ENCODE measurements around the gene PCDHGB6.
A peak's percentile ranks its signal among the peaks of the same experiment; 100 is the strongest.
"Not testable (repeated sequence)": the region's sequence is repeated elsewhere in the genome, so short reads cannot be mapped to it uniquely, and the experiment has no call there.

The PCDHGB6 gene

DNA sequence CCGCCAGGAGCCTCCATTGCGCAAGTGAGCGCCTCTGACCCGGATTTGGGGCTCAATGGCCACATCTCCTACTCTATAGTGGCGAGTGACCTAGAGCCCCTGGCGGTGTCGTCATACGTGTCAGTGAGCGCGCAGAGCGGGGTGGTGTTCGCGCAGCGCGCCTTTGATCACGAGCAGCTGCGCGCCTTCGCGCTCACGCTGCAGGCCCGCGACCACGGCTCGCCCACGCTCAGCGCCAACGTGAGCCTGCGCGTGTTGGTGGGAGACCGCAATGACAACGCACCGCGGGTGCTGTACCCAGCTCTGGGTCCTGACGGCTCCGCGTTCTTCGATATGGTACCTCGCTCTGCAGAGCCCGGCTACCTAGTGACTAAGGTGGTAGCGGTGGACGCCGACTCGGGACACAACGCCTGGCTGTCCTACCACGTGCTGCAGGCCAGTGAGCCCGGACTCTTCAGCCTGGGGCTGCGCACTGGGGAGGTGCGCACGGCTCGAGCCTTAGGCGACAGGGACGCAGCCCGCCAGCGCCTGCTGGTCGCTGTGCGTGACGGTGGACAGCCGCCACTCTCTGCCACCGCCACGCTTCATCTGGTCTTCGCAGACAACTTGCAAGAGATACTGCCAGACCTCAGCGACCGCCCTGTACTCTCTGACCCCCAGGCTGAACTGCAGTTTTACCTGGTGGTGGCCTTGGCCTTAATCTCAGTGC is 1.9 kb downstream of the PCDHGB6 start:
- TF ChIP-seq ZFX (IDR thresholded peaks at IDR 0.05): no peak
- TF ChIP-seq, protein P1, sequence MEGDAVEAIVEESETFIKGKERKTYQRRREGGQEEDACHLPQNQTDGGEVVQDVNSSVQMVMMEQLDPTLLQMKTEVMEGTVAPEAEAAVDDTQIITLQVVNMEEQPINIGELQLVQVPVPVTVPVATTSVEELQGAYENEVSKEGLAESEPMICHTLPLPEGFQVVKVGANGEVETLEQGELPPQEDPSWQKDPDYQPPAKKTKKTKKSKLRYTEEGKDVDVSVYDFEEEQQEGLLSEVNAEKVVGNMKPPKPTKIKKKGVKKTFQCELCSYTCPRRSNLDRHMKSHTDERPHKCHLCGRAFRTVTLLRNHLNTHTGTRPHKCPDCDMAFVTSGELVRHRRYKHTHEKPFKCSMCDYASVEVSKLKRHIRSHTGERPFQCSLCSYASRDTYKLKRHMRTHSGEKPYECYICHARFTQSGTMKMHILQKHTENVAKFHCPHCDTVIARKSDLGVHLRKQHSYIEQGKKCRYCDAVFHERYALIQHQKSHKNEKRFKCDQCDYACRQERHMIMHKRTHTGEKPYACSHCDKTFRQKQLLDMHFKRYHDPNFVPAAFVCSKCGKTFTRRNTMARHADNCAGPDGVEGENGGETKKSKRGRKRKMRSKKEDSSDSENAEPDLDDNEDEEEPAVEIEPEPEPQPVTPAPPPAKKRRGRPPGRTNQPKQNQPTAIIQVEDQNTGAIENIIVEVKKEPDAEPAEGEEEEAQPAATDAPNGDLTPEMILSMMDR (conservative IDR thresholded peaks at IDR 0.05): no peak
- H3K27ac ChIP-seq: no peak overlapping the region

DNA sequence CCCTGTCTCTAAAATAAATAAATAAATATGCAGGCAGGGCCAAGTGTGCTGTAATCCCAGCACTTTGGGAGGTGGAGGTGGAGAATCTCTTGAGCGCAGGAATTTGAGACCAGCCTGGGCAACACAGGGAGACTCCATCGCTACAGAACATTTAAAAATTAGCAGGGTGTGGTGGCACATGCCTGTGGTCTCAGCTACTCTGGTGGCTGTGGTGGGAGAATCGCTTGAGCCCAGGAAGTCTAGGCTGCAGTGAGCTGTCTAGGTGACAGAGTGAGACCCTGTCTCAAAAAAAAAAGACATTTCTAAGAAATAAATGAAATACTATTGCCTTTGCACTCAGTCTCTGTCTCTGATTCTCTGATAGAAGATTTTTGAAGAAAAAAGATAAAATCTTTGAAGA is 3.8 kb downstream of the PCDHGB6 start:
- TF ChIP-seq, protein P1 (conservative IDR thresholded peaks at IDR 0.05): no peak
- no peak overlapping the region for H3K27ac ChIP-seq

DNA sequence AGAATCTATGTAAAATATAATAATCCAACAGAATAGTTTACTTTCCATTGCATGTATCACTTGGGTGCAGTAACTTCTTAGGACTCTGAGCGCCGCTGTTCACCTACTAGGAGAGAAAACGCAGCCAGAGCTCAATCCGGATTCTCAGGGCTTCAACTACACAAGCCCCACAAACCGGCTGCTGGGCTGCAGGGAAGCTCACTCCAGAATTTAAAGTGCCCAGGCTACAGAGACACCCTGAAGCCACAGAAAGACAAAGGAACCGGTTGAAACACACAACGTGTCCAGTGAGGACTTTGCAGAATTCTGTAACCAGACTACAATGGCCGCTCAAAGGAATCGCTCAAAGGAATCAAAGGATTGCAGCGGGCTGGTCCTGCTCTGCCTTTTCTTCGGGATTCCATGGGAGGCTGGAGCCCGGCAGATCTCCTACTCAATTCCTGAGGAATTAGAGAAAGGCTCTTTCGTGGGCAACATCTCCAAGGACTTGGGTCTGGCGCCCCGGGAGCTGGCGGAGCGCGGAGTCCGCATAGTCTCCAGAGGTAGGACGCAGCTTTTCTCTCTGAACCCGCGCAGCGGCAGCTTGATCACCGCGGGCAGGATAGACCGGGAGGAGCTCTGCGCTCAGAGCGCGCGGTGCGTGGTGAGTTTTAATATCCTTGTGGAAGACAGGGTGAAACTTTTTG is 5.2 kb downstream of the PCDHGB6 start, which contains the start of gene PCDHGA10:
Gene PCDHGA10 (plus strand): TSS at position 134 of the 686 bp plus-strand sequence. CDS start 189 bp downstream, at position 323.
- TF ChIP-seq, protein P1 (conservative IDR thresholded peaks at IDR 0.05): peak; percentile 88
- no peak for TF ChIP-seq ZFX (IDR thresholded peaks at IDR 0.05)
- no peak within 1 kb of the TSS for H3K27ac ChIP-seq

DNA sequence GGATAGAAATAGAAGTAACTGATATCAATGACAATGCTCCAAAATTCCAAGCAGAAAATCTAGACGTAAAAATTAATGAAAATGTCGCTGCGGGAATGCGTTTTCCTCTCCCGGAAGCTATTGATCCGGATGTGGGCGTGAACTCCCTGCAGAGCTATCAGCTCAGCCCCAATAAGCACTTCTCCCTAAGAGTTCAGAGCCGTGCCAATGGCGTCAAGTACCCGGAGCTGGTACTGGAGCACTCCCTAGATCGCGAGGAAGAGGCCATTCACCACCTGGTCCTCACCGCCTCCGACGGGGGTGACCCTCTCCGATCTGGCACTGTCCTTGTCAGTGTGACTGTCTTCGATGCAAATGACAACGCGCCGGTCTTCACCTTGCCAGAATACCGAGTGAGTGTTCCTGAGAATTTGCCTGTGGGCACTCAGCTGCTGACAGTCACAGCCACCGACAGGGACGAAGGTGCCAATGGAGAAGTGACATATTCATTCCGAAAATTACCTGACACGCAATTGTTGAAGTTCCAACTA is 5.8 kb downstream of the PCDHGB6 start:
- H3K27ac ChIP-seq: no peak overlapping the region
- TF ChIP-seq, protein P1 (conservative IDR thresholded peaks at IDR 0.05): no peak
- TF ChIP-seq ZFX (IDR thresholded peaks at IDR 0.05): no peak

DNA sequence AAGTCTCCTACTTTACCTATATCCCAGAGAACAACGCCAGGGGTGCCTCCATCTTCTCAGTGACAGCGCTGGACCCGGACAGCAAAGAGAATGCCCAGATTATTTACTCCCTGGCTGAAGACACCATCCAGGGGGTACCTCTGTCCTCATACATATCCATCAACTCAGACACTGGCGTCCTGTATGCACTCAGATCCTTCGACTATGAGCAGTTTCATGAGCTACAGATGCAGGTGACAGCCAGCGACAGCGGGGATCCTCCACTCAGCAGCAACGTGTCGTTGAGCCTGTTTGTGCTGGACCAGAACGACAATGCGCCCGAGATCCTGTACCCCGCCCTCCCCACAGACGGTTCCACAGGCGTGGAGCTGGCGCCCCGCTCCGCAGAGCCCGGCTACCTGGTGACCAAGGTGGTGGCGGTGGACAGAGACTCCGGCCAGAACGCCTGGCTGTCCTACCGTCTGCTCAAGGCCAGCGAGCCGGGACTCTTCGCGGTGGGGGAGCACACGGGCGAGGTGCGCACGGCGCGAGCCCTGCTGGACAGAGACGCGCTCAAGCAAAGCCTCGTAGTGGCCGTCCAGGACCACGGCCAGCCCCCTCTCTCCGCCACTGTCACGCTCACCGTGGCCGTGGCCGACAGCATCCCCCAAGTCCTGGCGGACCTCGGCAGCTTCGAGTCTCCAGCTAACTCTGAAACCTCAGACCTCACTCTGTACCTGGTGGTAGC is 6.9 kb downstream of the PCDHGB6 start:
- H3K27ac ChIP-seq: not testable (repeated sequence)

DNA sequence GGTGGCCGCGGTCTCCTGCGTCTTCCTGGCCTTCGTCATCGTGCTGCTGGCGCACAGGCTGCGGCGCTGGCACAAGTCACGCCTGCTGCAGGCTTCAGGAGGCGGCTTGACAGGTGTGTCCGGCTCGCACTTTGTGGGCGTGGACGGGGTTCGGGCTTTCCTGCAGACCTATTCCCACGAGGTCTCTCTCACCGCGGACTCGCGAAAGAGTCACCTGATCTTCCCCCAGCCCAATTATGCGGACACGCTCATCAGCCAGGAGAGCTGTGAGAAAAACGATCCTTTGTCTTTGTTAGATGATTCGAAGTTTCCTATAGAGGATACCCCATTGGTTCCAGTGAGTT is 7.4 kb downstream of the PCDHGB6 start:
- H3K27ac ChIP-seq: not testable (repeated sequence)

DNA sequence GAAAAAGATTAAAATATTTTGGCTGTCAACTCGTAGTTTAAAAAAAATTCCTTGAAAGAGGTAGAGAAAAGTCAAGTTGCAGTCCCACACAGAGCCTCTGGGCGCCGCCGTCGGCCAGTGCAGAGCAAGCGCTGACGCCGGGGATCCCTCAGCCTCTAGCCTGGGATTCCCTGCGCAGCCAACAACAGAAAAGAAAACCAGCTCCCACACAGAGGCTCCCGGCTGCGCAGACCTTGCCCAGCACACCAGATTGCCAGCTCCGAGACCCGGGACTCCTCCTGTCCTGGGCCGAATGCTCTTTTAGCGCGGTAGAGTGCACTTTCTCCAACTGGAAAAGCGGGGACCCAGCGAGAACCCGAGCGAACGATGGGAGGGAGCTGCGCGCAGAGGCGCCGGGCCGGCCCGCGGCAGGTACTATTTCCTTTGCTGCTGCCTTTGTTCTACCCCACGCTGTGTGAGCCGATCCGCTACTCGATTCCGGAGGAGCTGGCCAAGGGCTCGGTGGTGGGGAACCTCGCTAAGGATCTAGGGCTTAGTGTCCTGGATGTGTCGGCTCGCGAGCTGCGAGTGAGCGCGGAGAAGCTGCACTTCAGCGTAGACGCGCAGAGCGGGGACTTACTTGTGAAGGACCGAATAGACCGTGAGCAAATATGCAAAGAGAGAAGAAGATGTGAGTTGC is 9.8 kb downstream of the PCDHGB6 start, which contains the start of gene PCDHGB7:
Gene PCDHGB7 (plus strand): TSS at position 184 of the 679 bp plus-strand sequence. CDS start 183 bp downstream, at position 367.
- H3K27ac ChIP-seq: not testable (repeated sequence)
- TF ChIP-seq, protein P1 (conservative IDR thresholded peaks at IDR 0.05): peak; percentile 81

Measured in C4-2B (cell line).